HT1080 (cell line): ENCODE results near the gene ERFL. TPM values are rescaled to one million over a fixed set of nuclear protein-coding genes. Genes with fewer than 3 reads are reported as not detected.

Source experiments
- DNase-seq: peaks from one replicate; pipeline ENCODE4 v3.0.0-alpha.2; 2015; ENCODE audit warnings: low read depth
- small RNA-seq: library from RNA; depleted of rRNA; stranded (forward); fragments of <200 nt; gene quantifications from one replicate; pipeline ENCODE3, GENCODE V24; 2014
- total RNA-seq: library from RNA; depleted of rRNA; stranded (reverse); fragments of >200 nt; shearing (Covaris generic); gene quantifications from 2 replicates; pipeline ENCODE4 v1.2.3, GENCODE V29; 2014; rRNA removed

Gene ERFL
- total RNA-seq, 1 experiment from 2014 or later, result 0.72 TPM

GRCh38 chr19:41861116-41861768 is 67.0 kb downstream of the ERFL start:
- DNase-seq, result no peak

GRCh38 chr19:41860419-41861115 is 67.7 kb downstream of the ERFL start:
- no peak for DNase-seq

- peak; percentile 98 for DNase-seq
These were observed 68.4 kb downstream of the ERFL start, which contains the start of gene RPS19 for GRCh38 chr19:41859618-41860418. Gene RPS19 (plus strand): TSS chr19:41860255. CDS start chr19:41860775, 520 bp downstream.

- DNase-seq, result no peak
These were observed 69.0 kb downstream of the ERFL start for GRCh38 chr19:41859213-41859617.

Small RNA genes lying within 50 kb of the gene (small RNA-seq; reads per million reads assigned to genes)
- not detected for gene MIR6797

Other genes with a start within 250 kb of the ERFL start
- not detected in 2 replicates for gene CEACAM7, start 240.2 kb downstream of the ERFL start, total RNA-seq
- not detected in 2 replicates for gene CEACAM5, start 219.8 kb downstream of the ERFL start, total RNA-seq
- not detected in 2 replicates for gene CEACAM6, start 172.9 kb downstream of the ERFL start, total RNA-seq
- gene CEACAM3, start 131.9 kb downstream of the ERFL start, total RNA-seq, result not detected in 2 replicates
- gene LYPD4, start 83.8 kb downstream of the ERFL start, total RNA-seq, result not detected in 2 replicates
- gene DMRTC2, start 83.4 kb downstream of the ERFL start, total RNA-seq, result not detected in 2 replicates
- 2,545 and 4,295 TPM in 2 replicates for gene RPS19, start 68.2 kb downstream of the ERFL start, total RNA-seq
- not detected in 2 replicates for gene CD79A, start 51.2 kb downstream of the ERFL start, total RNA-seq
- gene ARHGEF1, start 45.3 kb downstream of the ERFL start, total RNA-seq, result 100 and 109 TPM in 2 replicates
- 91.6 and 101 TPM in 2 replicates for gene RABAC1, start 30.9 kb upstream of the ERFL start, total RNA-seq
- gene ATP1A3, start 65.8 kb upstream of the ERFL start, total RNA-seq, result 0.03 and 0.13 TPM in 2 replicates
- not detected in 2 replicates for gene GRIK5, start 141.8 kb upstream of the ERFL start, total RNA-seq
- 26.9 and 37.8 TPM in 2 replicates for gene ZNF574, start 147.7 kb upstream of the ERFL start, total RNA-seq
- 2.6 and 5.4 TPM in 2 replicates for gene POU2F2, start 204.0 kb upstream of the ERFL start, total RNA-seq